GM19455 (cell line): ENCODE results near the gene OR10J5.
"Not testable (repeated sequence)": the region's sequence is repeated elsewhere in the genome, so short reads cannot be mapped to it uniquely, and the experiment has no call there.

Experiments
- ATAC-seq: cut with Tn5 transposase; IDR thresholded peaks from one replicate; pipeline ENCODE4 v1.9.1; 2021; ENCODE audit not compliant: unreplicated experiment

OR10J5 gene, protein sequence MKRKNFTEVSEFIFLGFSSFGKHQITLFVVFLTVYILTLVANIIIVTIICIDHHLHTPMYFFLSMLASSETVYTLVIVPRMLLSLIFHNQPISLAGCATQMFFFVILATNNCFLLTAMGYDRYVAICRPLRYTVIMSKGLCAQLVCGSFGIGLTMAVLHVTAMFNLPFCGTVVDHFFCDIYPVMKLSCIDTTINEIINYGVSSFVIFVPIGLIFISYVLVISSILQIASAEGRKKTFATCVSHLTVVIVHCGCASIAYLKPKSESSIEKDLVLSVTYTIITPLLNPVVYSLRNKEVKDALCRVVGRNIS

DNA sequence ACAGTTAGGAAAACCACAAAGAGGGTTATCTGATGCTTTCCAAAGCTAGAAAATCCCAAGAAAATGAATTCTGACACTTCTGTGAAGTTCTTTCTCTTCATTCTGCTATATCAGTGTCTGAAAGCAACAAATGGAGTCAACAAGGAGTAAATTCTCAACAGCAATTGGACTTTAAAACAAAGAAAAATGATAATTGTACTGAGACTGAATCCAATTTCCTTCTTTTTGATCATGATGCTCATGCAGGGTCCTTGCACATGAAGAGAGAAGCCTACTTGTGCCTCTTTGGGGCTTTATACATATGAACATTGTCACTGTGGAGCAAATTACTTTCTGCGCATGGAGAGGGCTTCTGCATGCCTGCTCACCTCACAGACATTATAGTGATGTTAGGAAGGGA lies at the start of gene OR10J5:
OR10J5 (minus strand) TSS at position 101 of the 400 bp plus-strand sequence; CDS start at position 101, 0 bp downstream.
- ATAC-seq, result no peak

DNA sequence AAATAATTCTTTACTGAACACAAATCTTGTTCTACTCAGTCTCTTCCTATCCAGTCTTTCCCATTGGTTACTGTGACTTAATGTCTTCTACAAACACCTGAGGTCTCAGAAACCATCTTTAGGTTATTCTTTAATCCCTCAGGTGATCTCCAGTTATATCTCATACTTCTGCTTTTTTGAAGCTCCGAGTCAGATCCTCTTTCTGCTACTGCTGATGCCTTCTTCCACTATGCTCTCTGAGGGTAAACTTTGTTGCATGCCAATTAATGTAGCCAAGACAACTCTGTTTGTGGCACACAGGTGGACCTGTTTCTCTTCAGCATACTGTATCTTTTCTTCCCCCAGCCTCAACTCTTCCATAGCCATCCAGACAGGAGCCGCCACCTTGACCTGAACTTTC lies 48.7 kb upstream of the OR10J5 start:
- no peak for ATAC-seq

DNA sequence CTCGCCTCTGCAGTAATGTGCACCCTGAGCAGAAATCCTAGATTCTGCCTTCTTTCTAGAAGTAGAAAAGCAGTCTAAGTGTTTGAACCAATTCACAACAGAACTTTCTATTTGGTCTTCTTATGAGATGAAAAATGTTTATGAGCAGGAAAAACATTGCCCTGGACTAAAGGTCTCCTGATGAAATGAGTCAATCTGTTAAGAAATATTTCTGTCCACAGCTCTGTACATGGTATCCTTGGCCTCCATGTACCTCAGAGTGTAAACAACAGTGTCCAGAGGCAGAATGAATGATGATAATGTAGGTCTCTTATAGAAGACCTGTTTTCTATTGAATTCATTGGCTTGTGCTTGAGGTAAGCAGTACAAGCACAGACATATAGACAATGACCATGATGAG lies 45.6 kb upstream of the OR10J5 start:
- ATAC-seq, result no peak

DNA sequence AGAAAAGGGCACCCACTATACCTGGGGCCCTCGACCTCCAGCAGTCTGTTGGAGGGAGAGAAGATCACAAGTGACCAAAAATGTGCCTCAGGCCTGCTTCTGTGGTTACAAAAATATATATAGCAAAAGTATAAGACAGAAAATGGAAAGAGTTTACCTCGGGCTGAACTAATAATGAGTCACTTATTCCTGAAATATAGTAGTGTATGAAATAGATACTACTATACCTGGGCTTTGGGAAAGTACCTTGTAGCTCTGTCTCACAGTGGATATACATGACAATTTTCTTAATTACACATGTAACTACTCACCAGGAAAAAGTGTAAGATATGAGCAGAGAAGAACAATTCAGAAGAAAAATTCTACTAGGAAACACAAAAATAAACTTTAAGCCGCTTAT lies 44.5 kb upstream of the OR10J5 start:
- ATAC-seq, result no peak

DNA sequence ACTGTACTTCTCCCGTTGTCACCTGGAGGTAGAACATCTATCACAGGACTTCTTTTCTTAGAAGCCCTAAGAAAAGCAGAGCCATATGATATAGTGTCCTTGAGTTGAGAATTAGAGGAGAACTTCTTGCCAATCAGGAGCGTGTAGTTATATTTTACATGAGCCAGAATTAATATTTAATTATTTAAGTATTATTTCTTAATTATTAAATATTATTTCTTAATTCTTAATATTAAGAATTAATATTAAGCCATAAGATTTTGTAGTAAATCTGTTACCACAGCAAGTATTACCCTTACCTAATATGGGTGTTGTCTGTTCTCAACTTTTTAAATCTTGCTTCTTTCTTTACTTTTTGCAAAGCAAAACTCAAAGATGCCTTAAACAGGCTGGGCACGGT lies 41.6 kb upstream of the OR10J5 start:
- no peak for ATAC-seq

DNA sequence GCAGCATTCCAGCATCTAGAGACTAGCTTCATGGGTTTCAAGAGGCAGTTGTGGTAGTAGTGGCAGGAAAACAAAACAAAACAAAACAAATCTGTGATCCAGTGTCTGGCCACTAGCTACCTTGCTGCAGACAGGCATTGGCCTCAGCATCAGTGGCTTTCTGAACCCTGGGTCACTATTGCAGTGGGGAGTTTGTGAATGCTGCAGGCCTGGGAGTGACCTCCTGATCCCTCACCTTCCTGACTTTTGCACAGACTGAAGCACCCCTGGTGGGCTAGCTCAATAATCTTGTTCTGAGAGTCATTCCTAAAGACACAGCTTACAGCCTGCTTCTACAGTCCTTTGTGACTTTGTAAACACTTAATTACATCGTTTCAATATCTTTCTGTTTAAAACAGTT lies 26.9 kb upstream of the OR10J5 start:
- no peak for ATAC-seq

DNA sequence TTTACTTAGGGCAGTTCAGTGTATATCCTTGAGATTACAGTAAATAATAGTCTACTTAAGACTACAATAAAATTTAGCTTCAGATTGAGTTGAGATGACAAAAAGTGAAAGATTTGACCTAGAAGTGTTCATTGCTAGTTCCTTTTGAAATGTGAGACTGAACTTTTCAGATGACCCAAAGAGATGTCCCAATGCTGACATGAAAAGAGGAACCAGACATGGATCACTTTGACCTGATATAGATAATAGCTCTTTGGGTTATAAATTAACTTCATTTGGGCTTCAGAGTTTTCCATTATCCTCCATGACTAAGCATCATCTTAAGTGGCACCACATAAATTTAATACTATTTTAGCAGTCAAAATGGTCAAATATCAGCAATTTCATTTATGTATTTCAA lies 25.7 kb upstream of the OR10J5 start:
- no peak for ATAC-seq

DNA sequence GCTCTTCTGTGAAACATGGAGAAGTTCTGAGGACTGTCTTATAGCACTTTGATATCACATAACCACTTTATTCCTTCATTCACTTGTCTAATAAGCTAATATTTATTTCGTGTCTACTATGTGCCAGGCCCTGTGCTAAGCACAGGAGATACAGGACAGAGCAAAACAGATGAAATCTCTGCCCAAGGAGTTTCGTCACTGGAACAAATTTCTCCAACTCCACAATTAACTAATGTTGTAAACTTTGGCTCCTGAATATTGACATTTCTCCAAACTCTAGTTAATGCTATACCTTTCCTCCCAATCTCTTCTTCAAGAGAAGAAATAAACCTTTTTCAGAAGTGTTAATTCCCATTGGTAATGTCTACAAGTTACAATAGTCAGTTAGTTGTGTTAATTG lies 24.8 kb upstream of the OR10J5 start:
- no peak for ATAC-seq

DNA sequence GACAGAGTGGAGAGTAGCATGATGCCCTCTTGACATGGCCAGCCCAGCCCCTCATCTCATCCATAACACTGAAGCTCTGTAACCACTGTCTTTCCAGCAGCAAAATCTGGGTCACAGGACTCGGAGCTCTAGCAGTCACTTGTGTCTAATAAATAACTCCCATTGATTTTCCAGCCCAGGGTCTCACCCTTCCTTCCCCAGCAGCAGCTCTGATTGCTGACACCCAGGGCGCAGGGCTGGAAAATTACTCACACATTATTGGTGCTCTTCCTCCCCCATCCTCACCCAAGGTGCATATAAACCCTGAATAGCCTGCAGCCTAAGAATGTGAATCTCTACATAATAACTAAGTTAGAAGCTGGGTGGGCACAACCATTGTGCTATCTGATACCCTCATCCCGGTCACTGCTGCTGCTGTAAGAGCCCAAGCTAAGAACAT lies 21.1 kb upstream of the OR10J5 start:
- ATAC-seq, result no peak

DNA sequence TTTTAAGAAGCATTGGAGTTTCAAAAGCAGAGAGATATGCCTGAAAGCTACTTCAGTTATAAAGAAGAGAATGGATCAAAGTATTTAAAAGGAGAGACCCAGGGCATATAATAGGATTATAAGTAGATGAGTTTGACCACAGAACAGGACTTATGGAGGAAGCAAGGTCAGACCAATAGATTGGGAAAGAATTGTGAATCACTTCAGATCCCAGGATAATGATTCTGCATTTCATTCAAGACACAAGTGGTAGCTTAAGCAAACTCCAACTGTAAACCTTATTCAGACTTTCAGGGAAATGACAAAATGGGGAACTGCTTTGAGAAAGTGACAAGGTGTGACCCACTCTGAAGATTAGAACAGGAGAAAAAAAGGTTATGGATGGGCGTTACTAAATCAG lies 18.9 kb upstream of the OR10J5 start:
- no peak for ATAC-seq

DNA sequence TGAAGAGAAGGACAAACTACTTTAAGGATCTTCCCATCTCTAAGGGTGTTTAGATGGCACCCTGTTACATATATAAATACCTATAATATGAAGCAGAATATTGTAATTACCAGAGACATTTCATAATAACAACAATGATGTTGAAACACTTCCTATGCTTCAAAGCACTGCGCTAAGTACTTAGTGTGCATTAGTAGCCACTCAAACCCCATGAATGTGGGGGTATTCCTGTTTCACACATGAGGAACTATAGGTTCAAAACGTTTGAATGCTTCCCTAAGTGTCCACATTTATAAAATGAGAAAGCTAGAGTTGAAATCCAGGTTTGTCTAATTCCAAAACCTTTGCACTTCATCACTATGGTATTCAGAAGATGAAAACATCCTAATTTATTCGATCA lies 18.5 kb upstream of the OR10J5 start:
- no peak for ATAC-seq

DNA sequence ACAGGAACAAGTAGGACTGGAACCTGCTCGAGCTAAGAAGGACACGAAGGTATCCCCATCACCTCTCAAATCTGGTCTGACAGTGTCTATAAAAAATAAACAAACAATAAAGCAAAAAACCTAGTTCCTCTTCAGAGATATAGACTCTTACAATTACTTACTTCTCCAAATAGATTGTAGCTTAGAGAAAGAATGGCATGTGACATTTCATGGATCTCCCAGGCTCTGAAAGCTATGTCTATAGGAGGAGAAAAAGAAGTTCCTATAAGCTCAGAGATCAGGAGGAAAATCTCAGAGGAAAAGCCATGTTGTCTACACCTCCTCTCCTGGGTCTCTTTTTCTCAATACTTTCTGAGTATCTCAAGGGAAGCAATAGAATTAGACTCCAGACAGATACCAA lies 12.3 kb upstream of the OR10J5 start:
- ATAC-seq, result no peak

DNA sequence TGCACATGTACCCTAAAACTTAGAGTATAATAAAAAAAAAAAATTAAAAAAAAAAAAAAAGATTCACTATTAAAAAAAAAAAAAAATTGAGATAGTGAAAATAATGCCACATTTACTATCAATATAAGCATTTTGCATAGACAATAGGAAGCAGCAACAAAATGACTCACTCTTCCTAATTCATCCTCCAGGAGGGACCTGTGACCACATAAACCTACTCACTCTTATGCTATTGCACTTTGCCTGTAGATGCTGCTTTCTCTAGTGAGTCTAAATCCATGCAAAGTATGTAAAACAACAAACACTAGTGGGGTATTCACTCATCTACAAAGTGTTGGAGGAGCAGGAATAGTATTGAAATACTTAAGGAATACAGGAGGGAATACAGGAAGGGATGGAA lies 2.9 kb downstream of the OR10J5 start:
- ATAC-seq, result no peak

DNA sequence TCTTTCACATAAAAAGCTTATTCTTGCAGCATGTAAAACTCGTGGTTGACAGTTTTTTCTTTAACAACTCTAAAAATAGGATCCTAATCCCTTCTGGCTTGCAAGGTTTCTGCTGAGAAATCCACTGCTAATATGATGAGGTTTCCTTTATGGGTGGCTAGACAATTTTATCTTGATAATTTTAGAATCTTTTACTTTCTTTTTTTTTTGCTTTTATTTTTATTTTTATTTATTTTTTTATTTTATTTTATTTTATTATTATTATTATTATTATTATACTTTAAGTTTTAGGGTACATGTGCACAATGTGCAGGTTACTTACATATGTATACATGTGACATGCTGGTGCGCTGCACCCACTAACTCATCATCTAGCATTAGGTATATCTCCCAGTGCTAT lies 11.0 kb downstream of the OR10J5 start:
- ATAC-seq, result not testable (repeated sequence)

DNA sequence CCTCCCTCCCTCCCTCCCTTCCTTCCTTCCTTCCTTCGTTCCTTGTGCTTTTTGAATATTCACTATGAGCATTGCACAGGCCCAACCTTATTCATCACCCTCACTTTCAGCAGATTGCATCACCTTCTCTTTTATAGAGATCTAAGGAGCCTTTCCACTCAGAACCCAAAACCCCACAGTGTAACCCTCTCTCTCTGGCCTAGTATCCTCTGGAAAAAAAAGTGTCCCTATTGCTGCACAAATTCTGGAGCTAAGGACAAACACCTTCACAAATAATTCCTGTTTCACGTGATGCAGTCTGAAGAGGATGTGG lies 25.6 kb downstream of the OR10J5 start:
- ATAC-seq, result no peak

DNA sequence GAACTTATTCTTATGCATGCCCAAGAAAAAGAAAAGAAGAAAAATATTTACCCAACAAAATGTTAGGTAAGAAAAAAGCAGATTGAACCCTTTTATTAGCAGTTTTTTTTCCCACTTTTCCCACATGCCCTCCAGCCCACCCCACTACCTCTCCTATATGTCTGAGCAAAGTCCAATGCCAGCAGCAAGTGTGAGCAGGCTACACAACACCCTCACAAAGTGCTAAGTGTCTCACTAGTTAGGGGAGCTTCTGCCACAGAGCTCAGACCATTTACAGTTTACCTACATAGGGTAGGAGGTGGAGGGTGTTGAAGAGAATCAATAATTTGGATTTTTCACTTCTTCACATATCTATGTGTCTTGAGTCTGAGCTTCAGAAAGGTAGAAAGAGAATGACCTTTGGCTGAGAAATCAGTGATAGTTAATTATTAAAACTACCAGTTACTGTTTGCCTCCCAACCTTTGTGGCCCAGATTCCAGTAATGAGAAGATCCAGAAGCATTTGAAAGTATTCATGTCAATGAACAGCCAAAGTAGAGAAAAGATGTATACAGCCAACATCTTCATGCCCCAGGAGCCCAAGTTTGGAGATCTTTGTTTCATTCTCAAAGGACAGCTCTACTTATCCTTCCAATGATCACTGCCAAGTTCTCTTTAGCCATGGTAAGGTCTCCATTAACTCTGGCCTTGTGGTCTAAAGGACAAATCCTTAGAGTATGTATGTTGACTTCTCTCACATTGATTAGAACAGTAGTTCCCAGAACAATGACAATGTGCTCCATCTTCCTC lies 26.2 kb downstream of the OR10J5 start:
- no peak for ATAC-seq

DNA sequence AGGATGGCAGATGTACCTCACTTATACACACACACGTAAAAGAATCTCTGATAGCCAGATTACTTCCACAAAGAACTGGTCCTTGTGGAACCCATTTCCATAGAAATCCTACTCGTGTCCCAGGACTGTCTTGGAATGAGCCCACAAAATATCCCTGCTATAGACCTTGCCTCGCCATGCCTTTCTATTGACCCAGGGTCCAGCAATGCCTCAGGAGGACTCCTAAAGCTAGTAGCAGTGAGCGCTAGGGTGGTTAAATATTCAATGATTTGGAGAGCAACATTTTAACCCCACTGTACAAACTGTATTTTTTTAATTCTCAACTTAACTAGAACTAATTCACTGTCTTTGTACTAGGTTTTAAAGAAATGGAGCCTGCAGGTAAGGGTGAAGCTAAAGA lies 26.9 kb downstream of the OR10J5 start:
- no peak for ATAC-seq

DNA sequence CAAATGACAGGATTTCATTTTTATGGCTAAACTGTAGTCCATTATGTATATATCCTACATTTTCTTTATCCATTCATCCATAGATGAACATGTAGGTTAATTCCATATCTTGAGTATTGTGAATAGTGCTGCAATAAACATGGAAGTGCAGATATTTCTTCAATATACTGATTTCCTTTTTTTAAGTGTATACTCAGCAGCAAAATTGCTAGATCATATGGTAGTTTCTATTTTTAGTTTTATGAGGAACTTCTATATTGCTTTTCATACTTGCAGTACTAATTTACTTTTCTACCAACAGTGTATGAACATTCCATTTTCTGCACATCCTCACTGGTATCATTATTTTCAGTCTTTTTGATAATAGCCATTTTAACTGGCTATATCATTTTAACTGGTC lies 30.1 kb downstream of the OR10J5 start:
- no peak for ATAC-seq

DNA sequence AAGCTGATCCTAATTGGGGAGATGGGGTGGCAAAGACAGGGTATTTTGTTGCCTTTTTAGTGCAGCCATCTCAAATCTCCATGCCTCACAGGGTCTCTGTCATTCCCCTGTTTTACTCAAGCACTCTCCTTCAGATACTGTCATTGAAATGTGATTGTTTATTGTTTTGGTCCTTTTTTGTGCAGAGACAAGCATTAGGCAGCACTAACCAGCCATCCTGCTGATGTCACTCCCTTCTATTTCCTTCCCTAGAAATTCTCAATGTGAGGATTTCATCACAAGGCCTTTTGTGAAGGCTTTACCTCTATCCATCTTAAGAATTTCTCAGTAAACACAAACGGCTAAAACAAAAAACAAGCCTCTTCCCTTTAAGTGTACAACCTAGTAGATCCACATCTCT lies 34.7 kb downstream of the OR10J5 start:
- ATAC-seq, result no peak

DNA sequence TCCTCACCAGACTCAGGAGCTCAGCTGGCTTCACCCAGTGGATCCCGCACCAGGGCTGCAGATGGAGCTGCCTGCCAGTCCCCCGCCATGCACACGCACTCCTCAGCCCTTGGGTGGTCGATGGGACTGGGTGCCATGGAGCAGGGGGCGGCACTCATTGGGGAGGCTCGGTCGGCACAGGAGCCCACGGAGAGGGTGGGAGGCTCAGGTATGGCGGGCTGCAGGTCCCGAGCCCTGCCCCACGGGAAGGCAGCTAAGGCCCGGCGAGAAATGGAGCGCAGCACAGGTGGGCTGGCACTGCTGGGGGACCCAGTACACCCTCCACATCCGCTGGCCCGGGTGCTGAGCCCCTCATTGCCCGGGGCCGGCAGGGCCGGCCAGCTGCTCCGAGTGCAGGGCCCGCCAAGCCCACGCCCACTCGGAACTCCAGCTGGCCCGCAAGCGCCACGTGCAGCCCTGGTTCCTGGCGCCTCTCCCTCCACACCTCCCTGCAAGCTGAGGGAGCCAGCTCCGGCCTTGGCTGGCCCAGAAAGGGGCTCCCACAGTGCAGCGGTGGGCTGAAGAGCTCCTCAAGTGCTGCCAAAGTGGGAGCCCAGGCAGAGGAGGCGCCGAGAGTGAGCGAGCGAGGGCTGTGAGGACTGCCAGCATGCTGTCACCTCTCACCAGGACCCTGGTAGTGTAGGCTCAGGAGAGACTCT lies 41.1 kb downstream of the OR10J5 start:
- ATAC-seq, result not testable (repeated sequence)

DNA sequence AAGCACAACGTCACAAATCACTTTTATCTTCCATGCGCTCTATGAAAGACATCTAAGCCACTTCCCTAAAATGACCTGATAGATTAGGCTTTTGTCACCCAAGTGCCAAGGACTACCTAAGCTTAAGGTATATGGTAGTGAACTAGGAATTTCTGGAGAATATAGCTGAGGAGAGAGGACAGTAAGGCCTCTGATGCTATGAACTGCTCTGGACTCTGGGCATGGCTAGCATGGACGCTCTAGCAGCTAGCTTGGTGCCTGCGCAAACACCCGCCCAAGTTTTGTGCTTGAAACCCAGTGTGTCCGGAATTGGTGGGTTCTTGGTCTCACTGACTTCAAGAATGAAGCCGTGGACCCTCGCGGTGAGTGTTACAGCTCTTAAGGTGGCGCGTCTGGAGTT lies 42.5 kb downstream of the OR10J5 start:
- no peak for ATAC-seq
